Measurements from ENCODE around the gene ANO3.

GRCh38 chr11:26287067-26287518 lies 44.8 kb upstream of the ANO3 start:
- no peak for TF ChIP-seq CTCF (conservative IDR thresholded peaks at IDR 0.05; ENCODE audit: low read depth, low read length)
- no peak for TF ChIP-seq EZH2phosphoT487 (IDR thresholded peaks at IDR 0.05; ENCODE audit: borderline replicate concordance, low read length)
- TF ChIP-seq EZH2 (IDR thresholded peaks at IDR 0.05; ENCODE audit: low read length, unreplicated experiment), result no peak

All from PC-3 (cell line).